ENCODE data around the gene MAGEB4.
"Not testable (repeated sequence)": the region's sequence is repeated elsewhere in the genome, so short reads cannot be mapped to it uniquely, and the experiment has no call there.

Gene MAGEB4

GRCh38 chrX:30241724-30242415 is at the start of gene MAGEB4:
TSS of gene MAGEB4 (plus strand) at chrX:30242000. CDS start at chrX:30242136, 136 bp downstream.
- no peak for DNase-seq

- DNase-seq, result not testable (repeated sequence)
Observed at GRCh38 chrX:30193910-30194309, 47.9 kb upstream of the MAGEB4 start.

- DNase-seq, result no peak
Observed at GRCh38 chrX:30196322-30196721, 45.5 kb upstream of the MAGEB4 start.

GRCh38 chrX:30212172-30212571 is 29.6 kb upstream of the MAGEB4 start:
- DNase-seq, result no peak

- no peak for DNase-seq
Observed at GRCh38 chrX:30215357-30215843, 26.4 kb upstream of the MAGEB4 start, which contains the start of gene MAGEB2. TSS of gene MAGEB2 (plus strand) at chrX:30215563. CDS start at chrX:30218581, 3,018 bp downstream.

GRCh38 chrX:30217465-30217864 is 24.3 kb upstream of the MAGEB4 start:
- no peak for DNase-seq

GRCh38 chrX:30219372-30219771 is 22.4 kb upstream of the MAGEB4 start:
- DNase-seq, result no peak

- no peak for DNase-seq
Observed at GRCh38 chrX:30220661-30221060, 21.1 kb upstream of the MAGEB4 start.

- DNase-seq, result no peak
Observed at GRCh38 chrX:30224536-30224935, 17.3 kb upstream of the MAGEB4 start.

- DNase-seq, result no peak
Observed at GRCh38 chrX:30228526-30228925, 13.3 kb upstream of the MAGEB4 start.

GRCh38 chrX:30230395-30230794 is 11.4 kb upstream of the MAGEB4 start, which contains the start of gene MAGEB3:
TSS of gene MAGEB3 (plus strand) at chrX:30230657. CDS start at chrX:30235925, 5,268 bp downstream.
- no peak for DNase-seq

GRCh38 chrX:30246769-30247489 is 5.1 kb downstream of the MAGEB4 start, which contains the start of gene MAGEB1:
TSS of gene MAGEB1 (plus strand) at chrX:30247146. CDS start at chrX:30250494, 3,348 bp downstream.
- DNase-seq, result no peak

- DNase-seq, result no peak
Observed at GRCh38 chrX:30248854-30249253, 7.1 kb downstream of the MAGEB4 start.

GRCh38 chrX:30253257-30253656 is 11.5 kb downstream of the MAGEB4 start:
- DNase-seq, result no peak

GRCh38 chrX:30259927-30260326 is 18.1 kb downstream of the MAGEB4 start:
- DNase-seq, result no peak

GRCh38 chrX:30261012-30261411 is 19.2 kb downstream of the MAGEB4 start:
- no peak for DNase-seq

GRCh38 chrX:30262763-30263162 is 21.0 kb downstream of the MAGEB4 start:
- DNase-seq, result no peak

GRCh38 chrX:30270639-30271038 is 28.8 kb downstream of the MAGEB4 start:
- no peak for DNase-seq

- no peak for DNase-seq
Observed at GRCh38 chrX:30275498-30275897, 33.7 kb downstream of the MAGEB4 start.

GRCh38 chrX:30278365-30278764 is 36.6 kb downstream of the MAGEB4 start:
- DNase-seq, result no peak

GRCh38 chrX:30280428-30280827 is 38.6 kb downstream of the MAGEB4 start:
- no peak for DNase-seq

- no peak for DNase-seq
Observed at GRCh38 chrX:30282527-30282926, 40.7 kb downstream of the MAGEB4 start.

GRCh38 chrX:30283456-30284200 is 41.8 kb downstream of the MAGEB4 start:
- DNase-seq, result no peak
